Measurements from ENCODE around the gene EFEMP2.

DNA sequence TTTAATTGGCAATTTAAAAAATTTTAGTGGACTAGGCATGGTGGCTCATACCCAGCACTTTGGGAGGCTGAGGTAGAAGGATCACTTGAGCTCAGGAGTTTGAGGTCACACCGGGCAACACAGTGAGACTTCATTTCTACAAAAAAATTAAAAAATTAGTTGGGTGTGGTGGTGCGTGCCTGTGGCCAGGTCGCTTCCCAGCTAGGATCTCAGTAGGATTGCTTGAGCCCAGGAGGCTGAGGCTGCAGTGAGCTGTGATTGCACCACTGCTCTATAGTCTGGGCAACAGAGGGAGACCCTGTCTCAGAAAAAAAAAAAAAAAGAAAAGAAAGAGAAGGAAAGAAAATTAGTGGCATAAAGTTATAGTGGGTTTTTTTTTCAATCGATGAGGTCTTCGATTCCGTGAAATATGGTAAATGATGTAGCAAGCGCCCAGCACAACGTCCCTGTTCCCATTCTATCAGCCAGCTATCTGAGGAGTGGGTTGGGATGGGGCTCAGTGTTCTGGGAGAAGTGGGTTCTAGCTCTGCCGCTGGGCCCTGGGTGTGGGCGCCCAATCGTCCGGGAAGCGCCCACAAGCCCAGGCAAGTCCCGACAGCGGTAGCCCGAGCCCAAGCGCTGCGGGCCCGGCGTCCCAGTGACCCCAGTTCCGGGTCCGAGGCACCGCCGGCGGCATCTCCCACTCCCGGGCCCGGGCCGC is 26.2 kb upstream of the EFEMP2 start:
- TF ChIP-seq, protein P1, sequence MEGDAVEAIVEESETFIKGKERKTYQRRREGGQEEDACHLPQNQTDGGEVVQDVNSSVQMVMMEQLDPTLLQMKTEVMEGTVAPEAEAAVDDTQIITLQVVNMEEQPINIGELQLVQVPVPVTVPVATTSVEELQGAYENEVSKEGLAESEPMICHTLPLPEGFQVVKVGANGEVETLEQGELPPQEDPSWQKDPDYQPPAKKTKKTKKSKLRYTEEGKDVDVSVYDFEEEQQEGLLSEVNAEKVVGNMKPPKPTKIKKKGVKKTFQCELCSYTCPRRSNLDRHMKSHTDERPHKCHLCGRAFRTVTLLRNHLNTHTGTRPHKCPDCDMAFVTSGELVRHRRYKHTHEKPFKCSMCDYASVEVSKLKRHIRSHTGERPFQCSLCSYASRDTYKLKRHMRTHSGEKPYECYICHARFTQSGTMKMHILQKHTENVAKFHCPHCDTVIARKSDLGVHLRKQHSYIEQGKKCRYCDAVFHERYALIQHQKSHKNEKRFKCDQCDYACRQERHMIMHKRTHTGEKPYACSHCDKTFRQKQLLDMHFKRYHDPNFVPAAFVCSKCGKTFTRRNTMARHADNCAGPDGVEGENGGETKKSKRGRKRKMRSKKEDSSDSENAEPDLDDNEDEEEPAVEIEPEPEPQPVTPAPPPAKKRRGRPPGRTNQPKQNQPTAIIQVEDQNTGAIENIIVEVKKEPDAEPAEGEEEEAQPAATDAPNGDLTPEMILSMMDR (optimal IDR thresholded peaks at IDR 0.05 in 1 of 3, IDR thresholded peaks at IDR 0.05 in 1 of 3, conservative IDR thresholded peaks at IDR 0.05 in 1 of 3; ENCODE audit: extremely low read depth in 1 of 3, insufficient read depth in 2 of 3, low read length in 3 of 3): no peak
- no peak for TF ChIP-seq EZH2 (IDR thresholded peaks at IDR 0.05; ENCODE audit: low read length)

All from keratinocyte (primary cell).